GM19372 (cell line): ENCODE results near the gene C6orf118.

Experiments
- ATAC-seq: cut with Tn5 transposase; IDR thresholded peaks from one replicate; pipeline ENCODE4 v1.9.1; 2021; ENCODE audit warnings: mild to moderate bottlenecking, low read depth, moderate library complexity; ENCODE audit not compliant: unreplicated experiment

The C6orf118 gene

GRCh38 chr6:165245287-165245686, 64.1 kb downstream of the C6orf118 start:
- ATAC-seq: no peak

- ATAC-seq: no peak
Measured at GRCh38 chr6:165244524-165245247, 64.7 kb downstream of the C6orf118 start.

- no peak for ATAC-seq
Measured at GRCh38 chr6:165243801-165244200, 65.6 kb downstream of the C6orf118 start.

- ATAC-seq: no peak
Measured at GRCh38 chr6:165236326-165236725, 73.1 kb downstream of the C6orf118 start.

- ATAC-seq: no peak
Measured at GRCh38 chr6:165232731-165233488, 76.5 kb downstream of the C6orf118 start.

GRCh38 chr6:165231581-165232561, 77.5 kb downstream of the C6orf118 start:
- no peak for ATAC-seq

GRCh38 chr6:165231177-165231576, 78.2 kb downstream of the C6orf118 start:
- no peak for ATAC-seq
